HG03159 (cell line): ENCODE measurements around the gene BIN1.
"Not testable (repeated sequence)": the region's sequence is repeated elsewhere in the genome, so short reads cannot be mapped to it uniquely, and the experiment has no call there.

Experiments used
- ATAC-seq: cut with Tn5 transposase; IDR thresholded peaks from one replicate; pipeline ENCODE4 v1.9.1; 2021; ENCODE audit warnings: mild to moderate bottlenecking, moderate library complexity; ENCODE audit not compliant: unreplicated experiment

BIN1 gene

GRCh38 chr2:127048618-127048935, 58.4 kb downstream of the BIN1 start:
- no peak for ATAC-seq

GRCh38 chr2:127047716-127048617, 59.0 kb downstream of the BIN1 start:
- ATAC-seq = no peak

GRCh38 chr2:127047054-127047453, 59.9 kb downstream of the BIN1 start:
- ATAC-seq = no peak

GRCh38 chr2:127046579-127046978, 60.4 kb downstream of the BIN1 start:
- no peak for ATAC-seq

GRCh38 chr2:127045792-127046501, 61.0 kb downstream of the BIN1 start:
- no peak for ATAC-seq

- ATAC-seq = no peak
Observed at GRCh38 chr2:127044977-127045661, 61.8 kb downstream of the BIN1 start.

- ATAC-seq = no peak
Observed at GRCh38 chr2:127044165-127044718, 62.7 kb downstream of the BIN1 start.

- ATAC-seq = no peak
Observed at GRCh38 chr2:127043367-127044164, 63.4 kb downstream of the BIN1 start.

- ATAC-seq = no peak
Observed at GRCh38 chr2:127041259-127041970, 65.5 kb downstream of the BIN1 start.

GRCh38 chr2:127040169-127040568, 66.8 kb downstream of the BIN1 start:
- ATAC-seq = no peak

- peak; percentile 60 for ATAC-seq
Observed at GRCh38 chr2:127039387-127040031, 67.4 kb downstream of the BIN1 start.

- ATAC-seq = no peak
Observed at GRCh38 chr2:127037476-127037875, 69.5 kb downstream of the BIN1 start.

GRCh38 chr2:127034883-127035611, 71.9 kb downstream of the BIN1 start:
- peak; percentile 53 for ATAC-seq

GRCh38 chr2:127034051-127034450, 72.9 kb downstream of the BIN1 start:
- ATAC-seq = no peak

- ATAC-seq = no peak
Observed at GRCh38 chr2:127032621-127033020, 74.3 kb downstream of the BIN1 start.

- ATAC-seq = no peak
Observed at GRCh38 chr2:127029350-127030051, 77.5 kb downstream of the BIN1 start.

GRCh38 chr2:127028745-127029144, 78.2 kb downstream of the BIN1 start:
- ATAC-seq = not testable (repeated sequence)

- no peak for ATAC-seq
Observed at GRCh38 chr2:127027715-127028114, 79.2 kb downstream of the BIN1 start.
